Muscle of arm (tissue), 12 donors: ENCODE data around the gene PDAP1. TPM values are rescaled to one million over a fixed set of nuclear protein-coding genes. Genes with fewer than 3 reads are reported as not detected.
"Not testable (repeated sequence)": the region's sequence is repeated elsewhere in the genome, so short reads cannot be mapped to it uniquely, and the experiment has no call there.

Experiments
- DNase-seq: peaks from one replicate; pipeline ENCODE4 v3.0.0-alpha.2; 2013
- polyA plus RNA-seq, 12 donors: library from polyadenylated mRNA; unstranded; fragments of 120-200 nt; gene quantifications; one replicate each; pipeline ENCODE4 v1.2.1, GENCODE V29; 2013; ENCODE audit not compliant: insufficient read length in 12 of 12

PDAP1 gene
- polyA plus RNA-seq, 12 donors = 89.0 to 139 (median 109) TPM; not detected in 1

DNA sequence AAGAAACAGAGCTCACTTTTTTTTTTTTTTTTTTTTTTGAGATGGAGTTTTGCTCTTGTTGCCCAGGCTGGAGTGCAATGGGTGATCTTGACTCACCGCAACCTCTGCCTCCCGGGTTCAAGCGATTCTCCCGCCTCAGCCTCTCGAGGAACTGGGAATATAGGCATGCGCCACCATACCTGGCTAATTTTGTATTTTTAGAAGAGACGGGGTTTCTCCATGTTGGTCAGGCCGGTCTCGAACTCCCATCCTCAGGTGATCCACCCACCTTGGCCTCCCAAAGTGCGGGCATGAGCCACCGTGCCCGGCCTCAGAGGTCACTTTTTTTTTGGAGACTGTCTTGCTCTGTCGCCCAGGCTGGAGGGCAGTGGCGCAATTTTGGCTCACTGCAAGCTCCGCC lies 49.9 kb downstream of the PDAP1 start:
- DNase-seq = not testable (repeated sequence)

DNA sequence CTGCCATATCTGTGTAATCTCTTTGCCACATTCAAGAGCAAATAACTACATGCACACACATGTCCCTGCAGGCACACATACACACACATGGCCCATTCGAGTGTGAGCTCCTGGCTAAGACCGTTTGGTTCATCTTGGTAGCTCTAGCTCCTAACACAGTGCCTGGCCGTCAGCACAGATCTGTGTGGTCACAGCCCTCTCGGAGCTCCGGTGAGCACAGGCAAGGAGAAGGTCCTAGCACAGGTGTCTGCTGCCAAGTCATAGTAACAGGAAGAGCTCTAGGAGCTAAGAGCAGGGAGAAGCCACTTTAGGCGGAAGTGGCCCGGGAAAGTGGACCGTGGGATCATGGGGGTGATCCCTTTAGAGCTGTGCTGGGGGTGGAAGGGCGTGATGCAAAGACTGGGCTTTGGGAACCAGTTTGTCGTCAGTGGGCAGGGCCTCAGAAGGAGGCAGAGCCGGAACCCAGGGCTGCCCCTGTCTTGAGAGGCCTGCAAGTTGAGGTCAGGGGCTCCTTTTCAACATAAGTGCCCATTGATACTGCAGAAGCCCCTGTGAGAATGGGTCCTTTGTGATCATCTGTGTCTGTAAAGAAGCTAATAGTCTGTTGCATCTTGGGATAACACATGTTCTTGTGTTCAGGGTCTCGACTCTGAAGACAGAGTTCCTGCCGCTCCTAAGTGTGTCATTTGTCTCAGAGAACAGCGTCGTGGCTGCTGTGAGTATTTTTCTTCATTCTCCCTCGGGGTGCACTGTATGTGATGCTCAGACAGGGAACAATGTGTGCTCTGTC lies 50.5 kb downstream of the PDAP1 start:
- DNase-seq = no peak

DNA sequence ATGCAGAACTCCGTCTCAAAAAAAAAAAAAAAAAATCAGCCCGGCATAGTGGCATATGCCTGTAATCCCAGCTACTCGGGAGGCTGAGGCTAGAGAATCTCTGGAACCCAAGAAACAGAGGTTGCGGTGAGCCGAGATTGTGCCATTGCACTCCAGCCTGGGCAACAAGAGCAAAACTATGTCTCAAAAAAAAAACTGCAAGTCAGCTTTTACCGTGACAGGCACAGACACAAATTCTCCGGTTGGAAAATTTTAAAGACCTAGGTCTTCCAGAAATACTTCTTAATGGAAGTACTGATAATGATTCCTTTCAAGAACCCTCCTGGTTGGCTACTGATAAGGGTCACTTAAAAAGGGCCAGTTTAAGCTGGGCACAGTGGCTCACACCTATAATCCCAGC lies 53.3 kb downstream of the PDAP1 start:
- no peak for DNase-seq

- DNase-seq = no peak
Observed at GRCh38 chr7:99352247-99352646, 56.1 kb downstream of the PDAP1 start.

DNA sequence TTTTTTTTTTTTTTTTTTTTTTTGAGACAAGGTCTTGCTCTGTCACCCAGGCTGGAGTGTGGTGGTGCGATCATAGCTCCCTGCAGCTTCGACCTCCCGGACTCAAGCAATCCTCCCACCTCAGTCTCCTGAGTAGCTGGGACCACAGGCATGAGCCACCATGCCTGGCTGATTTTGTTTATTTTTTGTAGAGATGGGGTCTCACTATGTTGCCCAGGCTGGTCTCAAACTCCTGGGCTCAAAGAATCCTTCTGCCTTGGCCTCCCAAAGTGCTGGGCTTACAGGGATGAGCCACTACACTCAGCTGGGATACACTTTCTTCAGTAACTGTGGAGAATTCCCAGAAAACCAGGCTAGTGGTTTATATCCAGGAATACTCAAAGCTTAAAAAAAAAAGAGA lies 57.8 kb downstream of the PDAP1 start:
- not testable (repeated sequence) for DNase-seq

Other genes starting within 250 kb of the PDAP1 start
- gene KPNA7, start 200.5 kb downstream of the PDAP1 start, polyA plus RNA-seq = not detected
- gene MYH16, start 135.8 kb downstream of the PDAP1 start, polyA plus RNA-seq = under 1 TPM in 9 of 12 donors, not detected in 3; 0.12 to 0.49 (median 0.23) TPM
- gene ARPC1A, start 82.7 kb downstream of the PDAP1 start, polyA plus RNA-seq = 10 to 100 TPM in 11 of 12 donors, not detected in 1; 46.1 to 84.0 (median 69.8) TPM
- gene ARPC1B, start 33.9 kb downstream of the PDAP1 start, polyA plus RNA-seq = 10 to 100 TPM in 11 of 12 donors, not detected in 1; 26.8 to 69.4 (median 38.6) TPM
- gene BUD31, start 372 bp upstream of the PDAP1 start, polyA plus RNA-seq = 100 to 1,000 TPM in 2 of 12 donors, 10 to 100 TPM in 9, not detected in 1; 72.5 to 139 (median 77.8) TPM
- 1 to 10 TPM in 11 of 12 donors, not detected in 1; 2.2 to 7.4 (median 3.7) TPM for gene PTCD1, start 30.2 kb upstream of the PDAP1 start, polyA plus RNA-seq
- gene CPSF4, start 30.3 kb upstream of the PDAP1 start, polyA plus RNA-seq = 10 to 100 TPM in 11 of 12 donors, not detected in 1; 23.4 to 46.9 (median 31.5) TPM
- gene ATP5MF, start 57.6 kb upstream of the PDAP1 start, polyA plus RNA-seq = 100 to 1,000 TPM in 11 of 12 donors, not detected in 1; 332 to 597 (median 369) TPM
- gene ZNF789, start 64.3 kb upstream of the PDAP1 start, polyA plus RNA-seq = 10 to 100 TPM in 11 of 12 donors, not detected in 1; 15.6 to 59.2 (median 30.3) TPM
- 10 to 100 TPM in 5 of 12 donors, 1 to 10 TPM in 6, not detected in 1; 8.2 to 47.3 (median 9.8) TPM for gene ZNF394, start 91.7 kb upstream of the PDAP1 start, polyA plus RNA-seq
- gene ZKSCAN5, start 96.1 kb upstream of the PDAP1 start, polyA plus RNA-seq = 10 to 100 TPM in 9 of 12 donors, 1 to 10 TPM in 2, not detected in 1; 7.0 to 12.1 (median 11.1) TPM
- gene FAM200A, start 143.5 kb upstream of the PDAP1 start, polyA plus RNA-seq = 10 to 100 TPM in 6 of 12 donors, 1 to 10 TPM in 5, not detected in 1; 9.3 to 12.2 (median 10.5) TPM
- gene ZNF655, start 150.0 kb upstream of the PDAP1 start, polyA plus RNA-seq = 10 to 100 TPM in 11 of 12 donors, not detected in 1; 34.5 to 84.8 (median 45.2) TPM
- 1 to 10 TPM in 1 of 12 donors, under 1 TPM in 8, not detected in 3; 0.42 to 1.0 (median 0.87) TPM for gene TMEM225B, start 189.7 kb upstream of the PDAP1 start, polyA plus RNA-seq
- gene ZSCAN25, start 208.3 kb upstream of the PDAP1 start, polyA plus RNA-seq = 10 to 100 TPM in 10 of 12 donors, 1 to 10 TPM in 1, not detected in 1; 9.9 to 26.8 (median 11.0) TPM